IMR-90 (cell line): ENCODE data around the gene GPRIN3. TPM values are rescaled to one million over a fixed set of nuclear protein-coding genes. Genes with fewer than 3 reads are reported as not detected.

Source experiments
- ATAC-seq: fragments of 200-7000 bp; cut with Tn5 transposase; 2 replicates; pipeline ENCODE4 v1.9.1; 2020; ENCODE audit warnings: low read depth, mild to moderate bottlenecking, moderate library complexity
- BruUV-seq: library from RNA; stranded (reverse); fragments of 400-500 nt; replicated peaks from 2 replicates; lab custom pipeline; 2021; lab: Mats Ljungman, UMichigan
- CTCF ChIA-PET: fragments of 300-600 bp; formaldehyde crosslinking; extraction: SDS; loops from one replicate; lab custom pipeline; 2021; ENCODE audit warnings: antibody characterized with exemption; lab: Yijun Ruan, JAX
- POLR2A ChIA-PET: fragments of 300-600 bp; sonication (Branson Sonifier 250); formaldehyde crosslinking; loops from one replicate; lab custom pipeline; 2022; ENCODE audit warnings: antibody characterized with exemption; ENCODE audit not compliant: unreplicated experiment; lab: Charles Lee
- DNase-seq: peaks from one replicate; pipeline ENCODE4 v3.0.0; 2013
- H2AFZ ChIP-seq: replicated peaks from 2 replicates; pipeline ENCODE3; 2013; ENCODE audit warnings: low read length, mild to moderate bottlenecking; ENCODE audit not compliant: poor library complexity
- H2AK5ac ChIP-seq: 2 replicates; pipeline ENCODE4 v1.6.1; 2013; ENCODE audit warnings: low read depth, low read length, inconsistent platforms
- H2AK9ac ChIP-seq: replicated peaks from 2 replicates; pipeline ENCODE3; 2013; ENCODE audit warnings: mild to moderate bottlenecking, low read depth, low read length, moderate library complexity; ENCODE audit not compliant: poor library complexity
- H2BK120ac ChIP-seq: 2 replicates; pipeline ENCODE4 v1.6.1; 2013; ENCODE audit warnings: low read depth, low read length, inconsistent platforms
- H2BK15ac ChIP-seq: 3 replicates; pipeline ENCODE4 v1.6.1; 2013; ENCODE audit warnings: low read depth, low read length, inconsistent platforms
- H2BK20ac ChIP-seq: 2 replicates; pipeline ENCODE4 v1.6.1; 2013; ENCODE audit warnings: low read depth, mild to moderate bottlenecking, inconsistent platforms, low read length, moderate library complexity
- H2BK5ac ChIP-seq: 2 replicates; pipeline ENCODE4 v1.6.1; 2013; ENCODE audit warnings: mild to moderate bottlenecking, low read depth, low read length, inconsistent platforms; ENCODE audit not compliant: poor library complexity, severe bottlenecking
- H3K14ac ChIP-seq: replicated peaks from 2 replicates; pipeline ENCODE4 v1.6.1; 2013; ENCODE audit warnings: low read depth, low read length, inconsistent platforms
- H3K18ac ChIP-seq: 2 replicates; pipeline ENCODE4 v1.6.1; 2013; ENCODE audit warnings: low read depth, low read length, control low read depth
- H3K23ac ChIP-seq: 2 replicates; pipeline ENCODE4 v1.6.1; 2013; ENCODE audit warnings: low read depth, low read length, inconsistent platforms
- H3K27ac ChIP-seq: 2 replicates; pipeline ENCODE4 v1.5.1; 2013; ENCODE audit warnings: mild to moderate bottlenecking, control low read depth, low read length; ENCODE audit not compliant: insufficient read depth
- H3K27me3 ChIP-seq: 2 replicates; pipeline ENCODE4 v1.6.1; 2013; ENCODE audit warnings: low read length; ENCODE audit not compliant: control insufficient read depth, insufficient read depth
- H3K36me3 ChIP-seq: 2 replicates; pipeline ENCODE4 v1.6.1; 2013; ENCODE audit warnings: low read length, mixed read lengths; ENCODE audit not compliant: control insufficient read depth, insufficient read depth
- H3K4ac ChIP-seq: 2 replicates; pipeline ENCODE4 v1.6.1; 2013; ENCODE audit warnings: low read depth, low read length, inconsistent platforms
- H3K4me1 ChIP-seq: 2 replicates; pipeline ENCODE4 v1.6.1; 2013; ENCODE audit warnings: low read length, mixed read lengths; ENCODE audit not compliant: control insufficient read depth, insufficient read depth
- H3K4me2 ChIP-seq: 2 replicates; pipeline ENCODE4 v1.6.1; 2013; ENCODE audit warnings: low read depth, mild to moderate bottlenecking, control low read depth, low read length, moderate library complexity
- H3K4me3 ChIP-seq: 2 replicates; pipeline ENCODE4 v1.5.1; 2013; ENCODE audit warnings: low read depth, mild to moderate bottlenecking, control low read depth, low read length, moderate library complexity; ENCODE audit not compliant: insufficient read depth
- H3K56ac ChIP-seq: 2 replicates; pipeline ENCODE4 v1.6.1; 2013; ENCODE audit warnings: low read length, inconsistent platforms; ENCODE audit not compliant: insufficient read depth; ENCODE audit errors: extremely low read depth
- H3K79me1 ChIP-seq, 2 experiments: 2 replicates each; pipeline ENCODE4 v1.6.1; 2013; ENCODE audit warnings: low read length in 2 of 2, inconsistent platforms in 1 of 2, low read depth in 1 of 2
- H3K9ac ChIP-seq: 2 replicates; pipeline ENCODE4 v1.6.1; 2013; ENCODE audit warnings: low read depth, low read length, control low read depth
- H3K9me1 ChIP-seq: 2 replicates; pipeline ENCODE4 v1.6.1; 2013; ENCODE audit warnings: low read length, inconsistent platforms; ENCODE audit not compliant: insufficient read depth
- H3K9me3 ChIP-seq: 2 replicates; pipeline ENCODE4 v1.6.1; 2013; ENCODE audit warnings: low read length; ENCODE audit not compliant: control insufficient read depth, insufficient read depth
- H4K20me1 ChIP-seq: 2 replicates; pipeline ENCODE4 v1.6.1; 2013; ENCODE audit warnings: low read length, inconsistent platforms; ENCODE audit not compliant: insufficient read depth
- H4K5ac ChIP-seq: 2 replicates; pipeline ENCODE4 v1.6.1; 2013; ENCODE audit warnings: mild to moderate bottlenecking, low read depth, low read length, control low read depth
- H4K8ac ChIP-seq, 2 experiments: 2 replicates each; pipeline ENCODE4 v1.6.1; 2013; ENCODE audit warnings: low read depth in 2 of 2, low read length in 2 of 2, control low read depth in 1 of 2, inconsistent platforms in 1 of 2
- H4K91ac ChIP-seq: 2 replicates; pipeline ENCODE4 v1.6.1; 2013; ENCODE audit warnings: low read depth, low read length, inconsistent platforms; ENCODE audit not compliant: insufficient read depth
- CHD1 ChIP-seq: IDR thresholded peaks from 2 replicates; pipeline ENCODE4 v1.6.1; 2012; ENCODE audit warnings: low read depth, low read length, improper control_type of control experiment
- WGBS, 2 experiments: methylation state at CpG; one replicate each; pipeline versions ENCODE4 v1.1.5 to v1.1.7; 2013; ENCODE audit warnings: missing lambda C conversion rate in 2 of 2; ENCODE audit not compliant: insufficient read length in 1 of 2; ENCODE audit errors: extremely low coverage in 2 of 2; 5-methylcytosine and 5-hydroxymethylcytosine counted together
- dilution Hi-C: fragments of 300-500 bp; cut with HindIII; formaldehyde crosslinking; loops from one replicate; pipeline ENCODE4 v1.14.3; 2018; ENCODE audit warnings: low sequenced_read_pairs; ENCODE audit not compliant: unreplicated experiment
- in situ Hi-C: fragments of 300-500 bp; cut with MboI; formaldehyde crosslinking; loops from 3 replicates; pipeline ENCODE4 v1.14.3; 2019; ENCODE audit warnings: low sequenced_read_pairs, inconsistent platforms, mixed read lengths
- intact Hi-C: fragments of 100-400 bp; cut with micrococcal nuclease; formaldehyde crosslinking; loops from 2 replicates; pipeline ENCODE4 v1.10.0; 2022
- polyA plus RNA-seq, 3 experiments: library from polyadenylated mRNA; depleted of rRNA; stranded (reverse); fragments of >200 nt; gene quantifications; 2 replicates each; pipeline ENCODE4 v1.2.3, GENCODE V29; 2012; ENCODE audit warnings: low replicate concordance in 1 of 3
- total RNA-seq: library from RNA; depleted of rRNA; stranded (reverse); fragments of >200 nt; gene quantifications from 2 replicates; pipeline ENCODE4 v1.2.3, GENCODE V29; 2012

The GPRIN3 gene
- total and polyA plus RNA-seq, 2 of the 4 experiments (the other 2 are of a cell fraction), result under 0.01 TPM; not detected in 1

DNA sequence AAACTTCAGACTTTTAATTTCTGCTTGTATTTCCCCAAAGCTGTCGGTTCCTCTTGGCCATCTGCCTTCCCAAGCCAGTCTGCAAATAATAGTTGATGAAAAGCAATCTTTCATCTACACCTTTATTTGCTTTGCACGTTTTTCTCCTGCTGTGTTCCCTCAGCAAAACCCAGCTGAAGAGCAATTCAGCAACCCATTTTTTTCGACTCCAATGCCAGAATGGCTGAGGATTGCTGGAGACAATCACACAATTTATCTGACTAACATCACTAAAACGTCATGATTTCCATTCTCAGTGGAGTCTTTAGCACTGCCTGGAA lies 94.3 kb downstream of the GPRIN3 start:
- no peak overlapping the region for H2BK20ac ChIP-seq
- H2AFZ ChIP-seq, result no peak overlapping the region
- H3K23ac ChIP-seq, result no peak overlapping the region
- no peak for DNase-seq
- TF ChIP-seq CHD1, result no peak
- H2BK120ac ChIP-seq, result no peak overlapping the region
- H3K18ac ChIP-seq, result no peak overlapping the region
- H4K91ac ChIP-seq, result no peak overlapping the region
- BruUV-seq, result no TSS peak
- H3K9me1 ChIP-seq, result no peaks in the 10 kb centered on the region
- H3K9me3 ChIP-seq, result no peaks in the 10 kb centered on the region
- no peak overlapping the region for H2AK5ac ChIP-seq
- H4K8ac ChIP-seq, result no peak overlapping the region
- in situ Hi-C loops, result no loop called here
- H3K27me3 ChIP-seq, result no peaks in the 10 kb centered on the region
- intact Hi-C loops, result no loop called here
- H3K4ac ChIP-seq, result no peak overlapping the region
- H4K20me1 ChIP-seq, result no peaks in the 10 kb centered on the region
- no peak overlapping the region for H4K5ac ChIP-seq
- POLR2A ChIA-PET, result no interaction called here
- H3K79me1 ChIP-seq, result no peaks in the 10 kb centered on the region
- ATAC-seq, result no peak
- H2AK9ac ChIP-seq, result no peak overlapping the region
- H3K4me2 ChIP-seq, result no peak overlapping the region
- H3K36me3 ChIP-seq, result no peaks in the 10 kb centered on the region
- H2BK5ac ChIP-seq, result no peak overlapping the region
- WGBS, 2 experiments, result 15% methylated on average over 3 of the region's 4 CpGs; no CpG with 5 or more reads in 1 of the 2 experiments
- no peak overlapping the region for H3K9ac ChIP-seq
- no peak overlapping the region for H3K56ac ChIP-seq
- no peak overlapping the region for H3K27ac ChIP-seq
- no peaks in the 10 kb centered on the region for H3K4me1 ChIP-seq
- no peak overlapping the region for H3K4me3 ChIP-seq
- no peak overlapping the region for H2BK15ac ChIP-seq
- CTCF ChIA-PET, result no interaction called here
- H3K14ac ChIP-seq, result no peak overlapping the region
- dilution Hi-C loops, result no loop called here
